ENCODE data around the gene SLC25A41. TPM values are rescaled to one million over a fixed set of nuclear protein-coding genes. Genes with fewer than 3 reads are reported as not detected.

Gene SLC25A41
- total and polyA plus RNA-seq, 2 of the 8 experiments (the other 6 are each of a cell fraction or from before 2014, with no cell fraction given): 0.50 TPM; not detected in 1

DNA sequence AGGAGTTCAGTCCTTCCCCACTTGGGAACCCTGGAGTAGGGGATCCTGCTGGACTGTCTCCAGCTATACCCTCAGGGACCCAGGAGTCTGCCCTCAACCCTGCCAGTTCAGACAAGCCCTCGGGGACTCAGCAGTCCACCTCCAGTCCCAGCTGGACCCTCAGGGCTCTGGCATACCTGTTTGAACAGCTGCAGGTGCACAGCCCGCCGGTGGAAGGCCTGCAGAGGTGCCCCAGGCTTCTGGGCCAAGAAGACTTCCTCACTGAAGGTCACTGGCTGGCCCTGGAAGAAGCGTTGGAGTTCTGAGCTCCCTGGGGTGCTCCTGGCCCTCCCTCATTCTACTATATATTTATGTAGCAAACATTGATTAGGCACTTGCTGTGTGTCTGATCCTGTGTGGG lies 39.1 kb upstream of the SLC25A41 start:
- FAIRE-seq: no peak
- H4K8ac ChIP-seq (ENCODE audit: extremely low read depth, insufficient read depth, low read length): no peak overlapping the region
- no peak overlapping the region for H3K4ac ChIP-seq (replicated peaks; ENCODE audit: insufficient read length, low read depth, low read length)
- H3K9ac ChIP-seq (replicated peaks in 1 of 4; ENCODE audit: extremely low read depth in 1 of 4, low read depth in 3 of 4, low read length in 3 of 4): no peak overlapping the region
- H3K79me1 ChIP-seq (ENCODE audit: low read depth, low read length): no peaks in the 10 kb centered on the region
- H3K9me3 ChIP-seq (ENCODE audit: insufficient read depth in 2 of 2, low read depth in 1 of 2, low read length in 1 of 2): no peaks in the 10 kb centered on the region
- no peak overlapping the region for H2BK20ac ChIP-seq (ENCODE audit: low read length)
- H3K27ac ChIP-seq (ENCODE audit: low read depth, low read length): no peak overlapping the region
- no peak overlapping the region for H4K91ac ChIP-seq (replicated peaks; ENCODE audit: insufficient read length, low read length)
- H3K23me2 ChIP-seq (ENCODE audit: low read depth, low read length): peaks cover 14% of the 10 kb centered on the region
- H3K36me3 ChIP-seq (ENCODE audit: control insufficient read depth in 2 of 4, insufficient read depth in 4 of 4, low read length in 3 of 4): no peaks in the 10 kb centered on the region; a peak in 1 of 8 replicates
- no peak overlapping the region for H2BK5ac ChIP-seq (ENCODE audit: low read depth, low read length)
- no peak overlapping the region for H2BK12ac ChIP-seq (ENCODE audit: low read depth, low read length)
- no peak overlapping the region for H3K23ac ChIP-seq (ENCODE audit: insufficient read length)
- WGBS, 2 experiments (ENCODE audit: extremely low coverage in 1 of 2, insufficient coverage in 1 of 2, insufficient read length in 1 of 2, insufficient replicate concordance in 2 of 2, low coverage in 1 of 2, low lambda C conversion rate in 2 of 2, missing lambda C conversion rate in 1 of 2): 98% methylated on average over 4 of the region's 4 CpGs; no CpG with 5 or more reads in 1 of the 2 experiments
- no peak overlapping the region for H3K56ac ChIP-seq (replicated peaks; ENCODE audit: insufficient read length, low read depth, low read length)
- TF ChIP-seq CBX8 (IDR thresholded peaks at IDR 0.05; ENCODE audit: borderline replicate concordance, low read depth, low read length) (no peak), YY1 (IDR thresholded peaks at IDR 0.05; ENCODE audit: low read depth, low read length) (no peak), SIN3A (conservative IDR thresholded peaks at IDR 0.05 in 1 of 2, IDR thresholded peaks at IDR 0.05 in 1 of 2; ENCODE audit: low read depth in 1 of 2, low read length in 2 of 2) (no peak), SUZ12 (IDR thresholded peaks at IDR 0.05; ENCODE audit: low read length) (no peak)
- TF ChIP-seq, protein P1, sequence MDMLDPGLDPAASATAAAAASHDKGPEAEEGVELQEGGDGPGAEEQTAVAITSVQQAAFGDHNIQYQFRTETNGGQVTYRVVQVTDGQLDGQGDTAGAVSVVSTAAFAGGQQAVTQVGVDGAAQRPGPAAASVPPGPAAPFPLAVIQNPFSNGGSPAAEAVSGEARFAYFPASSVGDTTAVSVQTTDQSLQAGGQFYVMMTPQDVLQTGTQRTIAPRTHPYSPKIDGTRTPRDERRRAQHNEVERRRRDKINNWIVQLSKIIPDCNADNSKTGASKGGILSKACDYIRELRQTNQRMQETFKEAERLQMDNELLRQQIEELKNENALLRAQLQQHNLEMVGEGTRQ (IDR thresholded peaks at IDR 0.05; ENCODE audit: low read length): no peak
- TF ChIP-seq, protein P2, sequence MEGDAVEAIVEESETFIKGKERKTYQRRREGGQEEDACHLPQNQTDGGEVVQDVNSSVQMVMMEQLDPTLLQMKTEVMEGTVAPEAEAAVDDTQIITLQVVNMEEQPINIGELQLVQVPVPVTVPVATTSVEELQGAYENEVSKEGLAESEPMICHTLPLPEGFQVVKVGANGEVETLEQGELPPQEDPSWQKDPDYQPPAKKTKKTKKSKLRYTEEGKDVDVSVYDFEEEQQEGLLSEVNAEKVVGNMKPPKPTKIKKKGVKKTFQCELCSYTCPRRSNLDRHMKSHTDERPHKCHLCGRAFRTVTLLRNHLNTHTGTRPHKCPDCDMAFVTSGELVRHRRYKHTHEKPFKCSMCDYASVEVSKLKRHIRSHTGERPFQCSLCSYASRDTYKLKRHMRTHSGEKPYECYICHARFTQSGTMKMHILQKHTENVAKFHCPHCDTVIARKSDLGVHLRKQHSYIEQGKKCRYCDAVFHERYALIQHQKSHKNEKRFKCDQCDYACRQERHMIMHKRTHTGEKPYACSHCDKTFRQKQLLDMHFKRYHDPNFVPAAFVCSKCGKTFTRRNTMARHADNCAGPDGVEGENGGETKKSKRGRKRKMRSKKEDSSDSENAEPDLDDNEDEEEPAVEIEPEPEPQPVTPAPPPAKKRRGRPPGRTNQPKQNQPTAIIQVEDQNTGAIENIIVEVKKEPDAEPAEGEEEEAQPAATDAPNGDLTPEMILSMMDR (IDR thresholded peaks at IDR 0.05; ENCODE audit: control extremely low read depth in 1 of 3, insufficient read depth in 1 of 3, low read depth in 1 of 3, low read length in 3 of 3): no peak
- no peak overlapping the region for H3K18ac ChIP-seq (ENCODE audit: extremely low read depth, low read length)
- ChIA-PET POLR2A (ENCODE audit: partially characterized antibody) (interaction anchor here (0.9 kb wide), 1 partner anchor 13 kb away, joined by 3 read pairs; the partner anchor contains the start of gene SLC25A23), CTCF (ENCODE audit: partially characterized antibody) (interaction anchor here (1.3 kb wide), 1 partner anchor 9 kb away, joined by 4 read pairs; the partner anchor contains the start of gene DENND1C)
- no peak overlapping the region for H3K4me2 ChIP-seq (ENCODE audit: insufficient read depth in 1 of 2, low read depth in 2 of 2, low read length in 2 of 2)
- no peak overlapping the region for H2BK15ac ChIP-seq (ENCODE audit: low read length)
- H2AK5ac ChIP-seq (ENCODE audit: low read depth, low read length): no peak overlapping the region
- DNase-seq (ENCODE audit: low read depth in 1 of 2, low spot score in 2 of 2): no peak
- H4K20me1 ChIP-seq (replicated peaks in 1 of 2; ENCODE audit: control insufficient read depth in 1 of 2, insufficient read depth in 2 of 2, low read length in 2 of 2): peaks cover 0 to 3% of the 10 kb centered on the region in 2 experiments
- H2AFZ ChIP-seq (ENCODE audit: low read length): no peak overlapping the region
- H3K79me2 ChIP-seq (ENCODE audit: control insufficient read depth in 1 of 2, insufficient read depth in 2 of 2, low read length in 2 of 2): no peaks in the 10 kb centered on the region
- peaks cover 0 to 14% (median 4%) of the 10 kb centered on the region in 4 experiments; a peak in 5 of 7 replicates for H3K4me1 ChIP-seq (replicated peaks in 1 of 4; ENCODE audit: control insufficient read depth in 3 of 4, insufficient read depth in 4 of 4, low read length in 3 of 4)
- H3K4me3 ChIP-seq (ENCODE audit: extremely low read depth in 1 of 4, insufficient read depth in 2 of 4, low read depth in 3 of 4, low read length in 4 of 4): no peak overlapping the region
- H3K14ac ChIP-seq (ENCODE audit: insufficient read length): no peak overlapping the region
- H3K27me3 ChIP-seq (replicated peaks in 1 of 4; ENCODE audit: control insufficient read depth in 3 of 4, extremely low read depth in 1 of 4, insufficient read depth in 3 of 4, low read length in 3 of 4): peaks cover 0 to 16% (median 9%) of the 10 kb centered on the region in 4 experiments; a peak in 6 of 7 replicates
- no peak overlapping the region for H2BK120ac ChIP-seq (replicated peaks; ENCODE audit: low read depth, low read length)
- no peak overlapping the region for H4K5ac ChIP-seq (ENCODE audit: insufficient read length, low read depth, low read length)

All from H1 (cell line).